Type B pancreatic cell (in vitro differentiated cells): Measurements from ENCODE around the gene SAFB2. TPM values are rescaled to one million over a fixed set of nuclear protein-coding genes. Genes with fewer than 3 reads are reported as not detected.
A peak's percentile ranks its signal among the peaks of the same experiment; 100 is the strongest.

Experiments
- DNase-seq: peaks from one replicate; pipeline ENCODE4 v3.0.0; 2021; ENCODE audit warnings: mixed read lengths; ENCODE audit not compliant: unreplicated experiment; ENCODE audit errors: extremely low spot score
- H3K27ac Mint-ChIP-seq: 2 replicates; pipeline ENCODE4 v1.8.0; 2021; ENCODE audit warnings: mild to moderate bottlenecking, mixed read lengths
- H3K27me3 Mint-ChIP-seq: 2 replicates; pipeline ENCODE4 v1.8.0; 2021; ENCODE audit warnings: mixed read lengths
- H3K36me3 Mint-ChIP-seq: 2 replicates; pipeline ENCODE4 v1.8.0; 2021; ENCODE audit warnings: mixed read lengths
- H3K4me1 Mint-ChIP-seq: one replicate; pipeline ENCODE4 v1.8.0; 2021; ENCODE audit warnings: mixed read lengths; ENCODE audit not compliant: unreplicated experiment
- H3K4me3 Mint-ChIP-seq: 2 replicates; pipeline ENCODE4 v1.8.0; 2021; ENCODE audit warnings: mild to moderate bottlenecking, mixed read lengths
- H3K9me3 Mint-ChIP-seq: 2 replicates; pipeline ENCODE4 v1.8.0; 2021; ENCODE audit warnings: mixed read lengths
- CTCF ChIP-seq: fragments of 200-600 bp; sonication (generic); conservative IDR thresholded peaks from 2 replicates; pipeline ENCODE4 v1.5.0; 2021; ENCODE audit warnings: antibody characterized with exemption, mild to moderate bottlenecking
- total RNA-seq: library from RNA; stranded (reverse); gene quantifications from 2 replicates; pipeline ENCODE4 v1.2.1, GENCODE V29; 2021; ENCODE audit warnings: low replicate concordance

SAFB2 gene
- total RNA-seq, 1 donor from 2014 or later: 93.4 TPM

DNA sequence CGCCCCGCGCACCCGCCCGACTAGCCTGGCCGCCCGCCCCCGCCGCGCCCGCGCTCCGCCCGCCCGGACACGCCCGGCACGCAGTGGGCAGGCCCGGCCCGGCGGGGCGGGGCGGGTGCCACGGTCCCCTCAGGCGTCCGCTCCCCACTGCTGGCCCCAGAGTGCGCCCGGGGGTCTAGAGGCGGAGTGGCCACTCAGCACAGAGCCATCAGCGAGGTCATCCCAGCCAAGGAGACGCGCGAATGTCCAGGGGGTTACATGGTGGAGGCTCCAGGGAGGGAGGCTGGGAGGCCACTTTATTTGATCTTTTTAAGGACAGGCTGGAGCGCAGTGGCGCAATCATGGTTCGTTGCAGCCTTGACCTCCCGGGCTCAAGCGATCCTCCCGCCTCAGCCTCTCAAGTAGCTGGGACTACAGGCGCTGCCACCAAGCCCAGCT, 54.6 kb downstream of the SAFB2 start:
- H3K36me3 Mint-ChIP-seq: no peaks in the 10 kb centered on the region
- no peak for TF ChIP-seq CTCF
- peaks cover 11% of the 10 kb centered on the region for H3K4me1 Mint-ChIP-seq
- DNase-seq: no peak
- no peak overlapping the region for H3K27ac Mint-ChIP-seq
- no peaks in the 10 kb centered on the region for H3K9me3 Mint-ChIP-seq
- peak overlapping the region; percentile 64 for H3K4me3 Mint-ChIP-seq
- H3K27me3 Mint-ChIP-seq: peaks cover 17% of the 10 kb centered on the region

GRCh38 chr19:5567360-5567969, 55.1 kb downstream of the SAFB2 start, which contains the start of gene TINCR:
TINCR (minus strand) TSS chr19:5567953.
- Mint-ChIP-seq H3K4me3 (peak within 1 kb of the TSS; percentile 64), H3K9me3 (no peaks in the 10 kb centered on the region), H3K36me3 (no peaks in the 10 kb centered on the region), H3K27me3 (peaks cover 17% of the 10 kb centered on the region), H3K4me1 (peaks cover 9% of the 10 kb centered on the region), H3K27ac (no peak within 1 kb of the TSS)
- peak; percentile 57 for TF ChIP-seq CTCF
- DNase-seq: no peak

- peak overlapping the region; percentile 89 for H3K27ac Mint-ChIP-seq
- no peak overlapping the region for H3K4me3 Mint-ChIP-seq
- H3K9me3 Mint-ChIP-seq: no peaks in the 10 kb centered on the region
- DNase-seq: no peak
- TF ChIP-seq CTCF: no peak
- peaks cover 5% of the 10 kb centered on the region for H3K4me1 Mint-ChIP-seq
- peaks cover 17% of the 10 kb centered on the region for H3K27me3 Mint-ChIP-seq
- H3K36me3 Mint-ChIP-seq: no peaks in the 10 kb centered on the region
Observed at GRCh38 chr19:5564930-5565329, 57.6 kb downstream of the SAFB2 start.

- Mint-ChIP-seq H3K4me3 (peak overlapping the region; percentile 67), H3K27me3 (peaks cover 12% of the 10 kb centered on the region), H3K4me1 (peaks cover 5% of the 10 kb centered on the region), H3K9me3 (no peaks in the 10 kb centered on the region), H3K27ac (peak overlapping the region; percentile 84), H3K36me3 (no peaks in the 10 kb centered on the region)
- TF ChIP-seq CTCF: no peak
- no peak for DNase-seq
Observed at GRCh38 chr19:5563935-5564612, 58.5 kb downstream of the SAFB2 start.

GRCh38 chr19:5563008-5563431, 59.6 kb downstream of the SAFB2 start:
- peaks cover 12% of the 10 kb centered on the region for H3K4me1 Mint-ChIP-seq
- peaks cover 6% of the 10 kb centered on the region for H3K27me3 Mint-ChIP-seq
- TF ChIP-seq CTCF: peak; percentile 31
- H3K36me3 Mint-ChIP-seq: no peaks in the 10 kb centered on the region
- no peak overlapping the region for H3K4me3 Mint-ChIP-seq
- peak overlapping the region; percentile 53 for H3K27ac Mint-ChIP-seq
- no peak for DNase-seq
- no peaks in the 10 kb centered on the region for H3K9me3 Mint-ChIP-seq
